Body of pancreas (tissue), 4 donors: ENCODE measurements around the gene ZNF286A. TPM values are rescaled to one million over a fixed set of nuclear protein-coding genes. Genes with fewer than 3 reads are reported as not detected.
"Not testable (repeated sequence)": the region's sequence is repeated elsewhere in the genome, so short reads cannot be mapped to it uniquely, and the experiment has no call there.

ENCODE experiments used
- ATAC-seq: fragments of 150-250 bp; one replicate; pipeline ENCODE4 v1.9.1; 2016
- DNase-seq, 4 donors: peaks; one replicate each; pipeline ENCODE4 v3.0.0-alpha.2; 2019
- H3K27ac ChIP-seq, 4 donors: fragments of 200-600 bp; sonication (generic); 1 replicate in 3 of 4; 2 replicates in 1 of 4; pipeline versions ENCODE4 v1.5.1 to v1.6.1; 2016 to 2019; ENCODE audit warnings: mild to moderate bottlenecking in 1 of 4, mixed read lengths in 1 of 4, moderate library complexity in 1 of 4
- H3K27me3 ChIP-seq, 2 donors: fragments of 200-600 bp; sonication (generic); one replicate each; pipeline ENCODE4 v1.6.0; 2016; ENCODE audit warnings: mild to moderate bottlenecking in 1 of 2
- H3K36me3 ChIP-seq, 2 donors: fragments of 200-600 bp; sonication (generic); replicated peaks in 1 of 2; 2 replicates each; pipeline ENCODE4 v1.5.1; 2016; ENCODE audit warnings: low read depth in 2 of 2; ENCODE audit not compliant: insufficient read depth in 1 of 2
- H3K4me1 ChIP-seq: fragments of 200-600 bp; sonication (generic); one replicate; pipeline ENCODE4 v1.6.0; 2016
- H3K4me3 ChIP-seq, 2 donors: fragments of 200-600 bp; sonication (generic); 1 replicate in 1 of 2; 2 replicates in 1 of 2; pipeline ENCODE4 v1.5.1; 2016 to 2019
- H3K9me3 ChIP-seq, 3 donors: fragments of 200-600 bp; sonication (generic); 1 replicate in 2 of 3; 2 replicates in 1 of 3; pipeline ENCODE4 v1.5.1; 2016
- POLR2A ChIP-seq, 3 donors: fragments of 450-650 bp; IDR thresholded peaks; one replicate each; pipeline ENCODE4 v1.6.1; 2016; ENCODE audit warnings: antibody characterized with exemption in 3 of 3, mild to moderate bottlenecking in 2 of 3
- WGBS, 2 donors: methylation state at CpG; one replicate each; pipeline ENCODE4 v1.1.5; 2017; 5-methylcytosine and 5-hydroxymethylcytosine counted together
- intact Hi-C: fragments of 100-400 bp; cut with DNase I; formaldehyde crosslinking; loops from one replicate; pipeline ENCODE4 v1.15.1; 2023
- total RNA-seq, 2 donors: library from RNA; depleted of rRNA; stranded (reverse); fragments of >200 nt; gene quantifications; one replicate each; pipeline ENCODE4 v1.1.0, GENCODE V29; 2016
- TF ChIP-seq, protein P1 (sequence below), 7 experiments: fragments of 450-650 bp in 4 of 7; fragments of 200-600 bp in 3 of 7; sonication (generic) in 3 of 7; IDR thresholded peaks; one replicate each; pipeline ENCODE4 v1.5.1; 2016 to 2019; ENCODE audit warnings: antibody characterized with exemption in 7 of 7

Gene ZNF286A
- total RNA-seq, 2 donors from 2014 or later = 4.7 to 14.5 TPM

GRCh38 chr17:15731900-15732299 is 32.3 kb downstream of the ZNF286A start, which contains the start of gene TBC1D26:
TBC1D26 (plus strand) TSS chr17:15732283; CDS start chr17:15735349, 3,066 bp downstream.
- H3K36me3 ChIP-seq, DNase-seq, H3K4me3 ChIP-seq, H3K27ac ChIP-seq, H3K9me3 ChIP-seq, H3K27me3 ChIP-seq, H3K4me1 ChIP-seq, ATAC-seq, intact Hi-C loops: not testable (repeated sequence)
- 84 to 90% methylated on average over 2 to 9 of the region's 10 CpGs for WGBS, 2 donors

DNA sequence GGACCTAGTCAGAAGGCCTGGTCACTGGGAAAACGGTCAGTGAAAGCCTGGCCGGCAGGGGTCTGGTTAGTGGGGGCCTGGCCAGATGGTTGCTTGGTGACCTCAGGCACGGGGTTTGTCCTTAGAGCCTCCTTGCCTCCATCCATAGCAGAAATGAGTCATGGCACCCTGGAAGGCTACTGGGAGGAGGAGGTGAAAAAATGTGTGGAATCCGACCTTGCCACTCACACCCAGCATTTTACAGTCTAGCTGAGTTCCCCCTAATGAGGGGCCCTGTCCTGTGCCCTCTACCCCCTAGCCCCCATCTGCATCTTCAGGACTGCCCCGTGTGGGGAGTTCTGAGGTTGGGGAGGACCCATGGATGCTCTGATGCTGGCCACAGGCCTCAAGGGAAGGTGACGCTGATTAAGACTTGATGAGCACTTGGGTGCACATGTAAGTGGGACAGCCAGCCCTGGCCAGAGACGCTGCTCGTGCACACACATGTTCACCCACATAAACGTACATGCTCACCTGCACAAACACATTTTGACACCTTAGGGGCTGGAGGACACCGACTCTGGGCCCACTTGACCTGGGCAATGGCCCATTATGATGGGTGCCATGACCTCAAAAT is 33.7 kb downstream of the ZNF286A start:
- ATAC-seq, H3K4me1 ChIP-seq, H3K27me3 ChIP-seq, intact Hi-C loops, H3K4me3 ChIP-seq, H3K27ac ChIP-seq, DNase-seq, H3K36me3 ChIP-seq, H3K9me3 ChIP-seq: not testable (repeated sequence)
- WGBS, 2 donors = 75 to 78% methylated on average over 2 to 8 of the region's 10 CpGs

DNA sequence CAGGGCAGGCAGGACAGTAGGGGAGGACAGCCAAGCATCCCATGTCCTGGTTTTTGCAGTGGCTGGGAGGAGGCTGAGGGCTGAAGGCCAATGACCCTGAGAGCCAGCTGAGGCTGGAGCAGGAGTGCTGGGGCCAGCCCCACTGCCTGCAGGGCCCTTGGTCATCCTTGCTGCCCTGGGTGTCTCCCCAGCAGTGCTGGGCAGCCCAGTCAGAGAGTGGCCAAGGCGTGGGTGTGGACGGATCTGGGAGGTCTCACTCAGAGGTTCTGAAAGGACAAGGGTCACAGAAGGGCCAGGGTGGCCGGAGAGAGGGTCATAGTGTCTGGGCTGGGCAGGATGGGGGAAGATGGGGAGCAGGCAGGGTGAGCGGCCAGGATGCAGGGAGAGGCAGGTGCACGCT is 37.0 kb downstream of the ZNF286A start:
- H3K4me1 ChIP-seq, H3K36me3 ChIP-seq, ATAC-seq, DNase-seq, H3K4me3 ChIP-seq, H3K27me3 ChIP-seq, H3K27ac ChIP-seq, intact Hi-C loops, H3K9me3 ChIP-seq: not testable (repeated sequence)
- WGBS, 2 donors = 61 to 70% methylated on average over 4 to 5 of the region's 5 CpGs

DNA sequence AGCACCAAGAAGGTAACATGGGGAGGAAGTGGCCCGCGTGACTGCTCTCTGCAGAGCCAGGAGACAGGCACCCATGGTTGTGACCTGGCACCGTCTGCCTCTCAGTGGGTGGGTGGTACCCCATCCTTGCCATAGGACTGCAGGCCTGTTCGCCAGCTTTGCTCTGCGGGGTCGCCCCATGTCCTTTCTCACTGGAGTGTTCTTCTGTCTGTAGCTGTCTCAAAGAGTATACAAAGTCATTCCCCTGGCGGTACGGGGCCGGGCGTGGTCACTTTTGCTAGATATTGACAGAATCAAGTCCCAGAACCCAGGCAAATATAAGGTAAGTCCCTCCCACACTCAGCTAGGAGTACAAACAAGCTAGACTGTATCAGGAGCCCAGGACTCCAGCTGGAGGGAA is 38.5 kb downstream of the ZNF286A start:
- Histone ChIP-seq H3K4me1 (no peaks in the 10 kb centered on the region), H3K36me3 (no peaks in the 10 kb centered on the region), H3K27me3 (no peaks in the 10 kb centered on the region), H3K9me3 (no peaks in the 10 kb centered on the region), H3K27ac (no peak overlapping the region), H3K4me3 (no peak overlapping the region)
- no peak for ATAC-seq
- intact Hi-C loops = no loop called here
- WGBS, 2 donors = 87 to 88% methylated on average over 10 of the region's 10 CpGs
- no peak for DNase-seq
- TF ChIP-seq, protein P1, sequence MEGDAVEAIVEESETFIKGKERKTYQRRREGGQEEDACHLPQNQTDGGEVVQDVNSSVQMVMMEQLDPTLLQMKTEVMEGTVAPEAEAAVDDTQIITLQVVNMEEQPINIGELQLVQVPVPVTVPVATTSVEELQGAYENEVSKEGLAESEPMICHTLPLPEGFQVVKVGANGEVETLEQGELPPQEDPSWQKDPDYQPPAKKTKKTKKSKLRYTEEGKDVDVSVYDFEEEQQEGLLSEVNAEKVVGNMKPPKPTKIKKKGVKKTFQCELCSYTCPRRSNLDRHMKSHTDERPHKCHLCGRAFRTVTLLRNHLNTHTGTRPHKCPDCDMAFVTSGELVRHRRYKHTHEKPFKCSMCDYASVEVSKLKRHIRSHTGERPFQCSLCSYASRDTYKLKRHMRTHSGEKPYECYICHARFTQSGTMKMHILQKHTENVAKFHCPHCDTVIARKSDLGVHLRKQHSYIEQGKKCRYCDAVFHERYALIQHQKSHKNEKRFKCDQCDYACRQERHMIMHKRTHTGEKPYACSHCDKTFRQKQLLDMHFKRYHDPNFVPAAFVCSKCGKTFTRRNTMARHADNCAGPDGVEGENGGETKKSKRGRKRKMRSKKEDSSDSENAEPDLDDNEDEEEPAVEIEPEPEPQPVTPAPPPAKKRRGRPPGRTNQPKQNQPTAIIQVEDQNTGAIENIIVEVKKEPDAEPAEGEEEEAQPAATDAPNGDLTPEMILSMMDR (IDR thresholded peaks at IDR 0.05) = no peak

DNA sequence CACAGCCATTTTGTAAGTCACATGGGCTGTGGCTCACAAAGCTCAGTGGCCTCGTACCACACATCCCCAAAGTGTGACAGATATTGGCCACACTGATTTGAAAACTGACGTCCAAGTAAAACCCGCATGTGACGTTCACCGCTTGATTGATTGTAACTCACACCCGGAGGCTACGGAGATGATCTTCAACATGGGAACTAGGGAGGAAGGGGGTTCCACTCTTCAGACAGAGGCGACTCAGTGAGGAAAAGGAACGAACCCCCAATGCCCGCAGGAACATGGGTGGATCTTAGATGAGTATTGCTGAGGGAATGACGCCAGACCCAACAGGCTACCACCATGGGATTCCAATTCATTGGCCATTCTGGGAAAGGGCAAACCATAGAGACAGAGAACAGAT is 39.7 kb downstream of the ZNF286A start:
- 60 to 82% methylated on average over 6 to 7 of the region's 11 CpGs for WGBS, 2 donors
- ATAC-seq, H3K36me3 ChIP-seq: not testable (repeated sequence)

DNA sequence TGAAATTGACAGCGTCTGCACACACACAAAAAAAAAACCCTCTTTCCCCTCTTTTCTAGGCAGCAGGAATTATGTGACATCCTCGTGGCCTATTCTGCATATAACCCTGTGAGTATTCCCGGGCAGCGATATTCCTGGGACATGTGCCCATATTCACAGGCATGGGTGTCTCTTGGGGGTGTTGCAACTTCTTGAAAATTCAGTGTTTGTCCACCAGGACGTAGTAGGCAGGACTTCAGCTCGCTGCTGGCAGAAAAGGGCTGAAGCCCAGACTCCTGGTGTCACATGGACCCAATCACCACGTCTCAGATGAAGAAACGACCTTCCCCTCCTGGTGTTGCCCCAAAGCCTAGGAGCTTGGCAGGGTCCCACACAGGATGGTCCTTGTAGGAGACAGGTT is 40.5 kb downstream of the ZNF286A start:
- H3K27ac ChIP-seq, H3K4me3 ChIP-seq, H3K9me3 ChIP-seq, intact Hi-C loops, H3K4me1 ChIP-seq, H3K27me3 ChIP-seq, DNase-seq, ATAC-seq, H3K36me3 ChIP-seq: not testable (repeated sequence)
- WGBS, 2 donors = 49 to 53% methylated on average over 8 of the region's 8 CpGs

More for the DNA sequence above, 39.7 kb downstream of the ZNF286A start:
- DNase-seq, intact Hi-C loops, H3K9me3 ChIP-seq, H3K4me1 ChIP-seq, H3K27ac ChIP-seq, H3K4me3 ChIP-seq, H3K27me3 ChIP-seq: not testable (repeated sequence)

DNA sequence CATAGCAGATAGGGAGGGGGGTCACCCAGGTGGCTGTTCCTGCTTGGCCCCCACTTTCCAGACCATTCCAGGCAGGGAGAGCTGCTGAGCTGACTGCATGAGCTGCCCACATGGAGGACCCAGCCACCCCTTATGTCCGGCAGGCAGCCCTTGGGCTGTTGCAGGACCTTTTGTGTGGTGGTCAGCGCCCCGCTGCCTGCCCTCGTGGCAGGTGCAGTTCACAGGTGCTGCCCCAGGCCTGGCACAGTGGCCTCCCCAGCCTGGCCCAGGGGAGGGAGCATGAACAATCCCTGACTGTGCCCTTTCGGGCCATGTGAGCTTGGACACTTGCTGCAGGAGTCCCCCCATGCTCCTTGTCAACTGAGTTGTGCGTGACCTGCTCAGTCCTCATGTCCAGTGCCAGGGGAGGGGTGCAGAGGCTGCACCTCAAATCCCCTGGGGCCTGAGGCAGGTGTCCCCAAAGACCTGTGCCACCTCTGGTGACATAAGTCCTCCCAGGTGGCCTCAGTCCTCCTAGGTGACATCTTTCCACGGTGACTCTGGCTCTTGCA is 41.1 kb downstream of the ZNF286A start:
- no peak for DNase-seq
- H3K36me3 ChIP-seq = no peaks in the 10 kb centered on the region
- no peaks in the 10 kb centered on the region for H3K9me3 ChIP-seq
- TF ChIP-seq POLR2A (IDR thresholded peaks at IDR 0.05) = no peak
- TF ChIP-seq, protein P1 (IDR thresholded peaks at IDR 0.05) = no peak
- intact Hi-C loops = no loop called here
- no peak for ATAC-seq
- WGBS, 2 donors = 85 to 88% methylated on average over 5 to 7 of the region's 7 CpGs
- H3K27ac ChIP-seq = no peak overlapping the region
- no peaks in the 10 kb centered on the region for H3K27me3 ChIP-seq
- H3K4me1 ChIP-seq = no peaks in the 10 kb centered on the region
- no peak overlapping the region for H3K4me3 ChIP-seq
